AG04450 (cell line): ENCODE data around the gene EEF1AKMT4. TPM values are rescaled to one million over a fixed set of nuclear protein-coding genes. Genes with fewer than 3 reads are reported as not detected.
A peak's percentile ranks its signal among the peaks of the same experiment; 100 is the strongest.

Experiments used
- CTCF ChIA-PET: fragments of 300-600, 350-600 bp; formaldehyde crosslinking; extraction: SDS; loops from one replicate; lab custom pipeline; 2022; ENCODE audit warnings: antibody characterized with exemption, inconsistent platforms; lab: Charles Lee
- POLR2A ChIA-PET: fragments of 350-600 bp; formaldehyde crosslinking; extraction: SDS; loops from one replicate; lab custom pipeline; 2021; ENCODE audit warnings: antibody characterized with exemption, inconsistent platforms; lab: Yijun Ruan, JAX
- DNase-seq: peaks from one replicate; pipeline ENCODE4 v3.0.0-alpha.2; 2011; ENCODE audit warnings: low read depth, low spot score
- H3K27ac ChIP-seq: one replicate; pipeline ENCODE4 v1.5.1; 2012; ENCODE audit warnings: low read depth, low read length, control low read depth
- H3K27me3 ChIP-seq: one replicate; pipeline ENCODE4 v1.6.0; 2012; ENCODE audit warnings: low read length; ENCODE audit not compliant: control insufficient read depth, insufficient read depth
- H3K4me3 ChIP-seq: 2 replicates; pipeline ENCODE4 v1.5.1; 2011; ENCODE audit warnings: mild to moderate bottlenecking, low read depth, low read length, control low read depth
- H3K9me3 ChIP-seq: 2 replicates; pipeline ENCODE4 v1.5.1; 2012; ENCODE audit warnings: low read length; ENCODE audit not compliant: control insufficient read depth, insufficient read depth
- polyA plus RNA-seq: library from polyadenylated mRNA; depleted of rRNA; stranded (reverse); fragments of >200 nt; gene quantifications from 2 replicates; pipeline ENCODE4 v1.2.3, GENCODE V29; 2011
- TF ChIP-seq, protein P1 (sequence below): IDR thresholded peaks from 2 replicates; pipeline ENCODE4 v1.5.1; 2011; ENCODE audit warnings: low read depth, low read length, control low read depth, inconsistent platforms

The EEF1AKMT4 gene
- polyA plus RNA-seq, 1 experiment, result 3.2 TPM

DNA sequence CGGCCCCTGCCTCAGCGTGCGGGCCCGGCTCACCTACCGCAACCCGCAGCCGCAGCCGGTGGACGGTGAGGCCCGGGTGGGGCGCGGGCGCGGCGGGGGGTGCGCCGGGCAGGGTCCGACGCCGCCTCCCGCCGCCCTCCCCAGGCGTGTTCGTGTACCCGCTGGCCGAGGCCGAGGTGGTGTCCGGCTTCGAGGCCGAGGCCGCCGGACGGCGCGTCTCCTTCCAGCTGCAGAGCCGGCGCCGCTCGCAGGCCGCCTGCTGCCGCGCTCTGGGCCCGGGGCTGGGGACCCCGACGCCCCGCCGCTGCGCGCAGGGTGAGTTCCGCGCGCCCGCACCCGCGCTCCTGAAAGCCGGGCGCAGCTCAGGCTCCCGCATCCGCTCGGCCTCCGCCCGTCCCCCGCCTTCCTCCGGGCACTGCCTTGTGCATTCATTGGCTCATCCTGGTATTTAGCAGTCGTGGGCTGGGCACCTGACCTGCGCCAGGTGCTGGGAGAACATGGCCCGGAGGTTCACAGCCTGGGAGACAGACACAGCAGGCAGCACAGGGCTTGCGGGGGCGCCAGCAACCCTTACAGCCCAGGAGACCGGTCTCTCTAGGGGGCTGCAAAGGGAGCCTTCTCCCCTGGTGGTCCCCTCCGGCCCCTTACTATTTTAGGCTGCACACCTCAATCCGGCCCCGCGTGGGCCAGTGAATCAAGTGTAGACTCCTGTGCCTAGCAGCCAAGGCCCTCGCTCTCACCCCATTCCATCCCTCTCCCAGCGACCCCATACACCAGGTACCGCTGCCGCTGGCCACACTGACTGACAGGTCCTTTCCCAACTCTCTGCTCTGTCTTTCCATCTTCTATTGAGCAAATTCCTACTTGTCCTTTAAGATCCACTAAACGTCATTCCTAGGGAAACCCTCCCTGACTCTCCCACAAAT lies 18.6 kb upstream of the EEF1AKMT4 start:
- TF ChIP-seq, protein P1, sequence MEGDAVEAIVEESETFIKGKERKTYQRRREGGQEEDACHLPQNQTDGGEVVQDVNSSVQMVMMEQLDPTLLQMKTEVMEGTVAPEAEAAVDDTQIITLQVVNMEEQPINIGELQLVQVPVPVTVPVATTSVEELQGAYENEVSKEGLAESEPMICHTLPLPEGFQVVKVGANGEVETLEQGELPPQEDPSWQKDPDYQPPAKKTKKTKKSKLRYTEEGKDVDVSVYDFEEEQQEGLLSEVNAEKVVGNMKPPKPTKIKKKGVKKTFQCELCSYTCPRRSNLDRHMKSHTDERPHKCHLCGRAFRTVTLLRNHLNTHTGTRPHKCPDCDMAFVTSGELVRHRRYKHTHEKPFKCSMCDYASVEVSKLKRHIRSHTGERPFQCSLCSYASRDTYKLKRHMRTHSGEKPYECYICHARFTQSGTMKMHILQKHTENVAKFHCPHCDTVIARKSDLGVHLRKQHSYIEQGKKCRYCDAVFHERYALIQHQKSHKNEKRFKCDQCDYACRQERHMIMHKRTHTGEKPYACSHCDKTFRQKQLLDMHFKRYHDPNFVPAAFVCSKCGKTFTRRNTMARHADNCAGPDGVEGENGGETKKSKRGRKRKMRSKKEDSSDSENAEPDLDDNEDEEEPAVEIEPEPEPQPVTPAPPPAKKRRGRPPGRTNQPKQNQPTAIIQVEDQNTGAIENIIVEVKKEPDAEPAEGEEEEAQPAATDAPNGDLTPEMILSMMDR, result no peak
- DNase-seq, result no peak
- Histone ChIP-seq H3K27me3 (peaks cover 52% of the 10 kb centered on the region), H3K4me3 (no peak overlapping the region), H3K9me3 (no peaks in the 10 kb centered on the region; the same call in 1 of the 2 replicates), H3K27ac (no peak overlapping the region)
- ChIA-PET POLR2A (no interaction called here), CTCF (interaction anchor here (1.8 kb wide), 1 partner anchor 19 kb away, joined by 4 read pairs; the partner anchor contains the start of gene EEF1AKMT4)

DNA sequence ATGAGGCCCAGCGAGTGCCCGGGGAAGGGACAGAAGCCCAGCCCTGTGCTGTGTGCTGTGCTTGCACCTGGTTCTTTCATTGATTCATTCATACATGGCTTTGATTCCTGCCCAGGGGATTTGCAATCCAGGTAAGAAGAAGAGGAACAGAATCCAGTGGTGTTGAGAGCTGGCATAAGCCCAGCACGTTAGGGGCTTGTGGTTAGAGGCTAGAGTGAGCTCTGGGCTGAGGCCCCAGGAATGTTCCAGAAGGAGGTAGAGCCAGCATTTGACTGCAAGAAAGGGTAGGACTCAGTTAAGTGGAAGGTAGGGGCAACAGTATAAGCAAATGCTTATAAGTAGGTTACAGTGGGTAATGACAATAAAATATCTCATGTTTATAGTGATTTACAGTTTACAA lies 17.8 kb upstream of the EEF1AKMT4 start:
- Histone ChIP-seq H3K27me3 (peaks cover 55% of the 10 kb centered on the region), H3K9me3 (no peaks in the 10 kb centered on the region; the same call in 1 of the 2 replicates), H3K4me3 (no peak overlapping the region), H3K27ac (no peak overlapping the region)
- TF ChIP-seq, protein P1, result no peak
- CTCF ChIA-PET, result interaction anchor here (1.8 kb wide), 1 partner anchor 18 kb away, joined by 4 read pairs; the partner anchor contains the start of gene EEF1AKMT4
- no peak for DNase-seq
- POLR2A ChIA-PET, result no interaction called here

DNA sequence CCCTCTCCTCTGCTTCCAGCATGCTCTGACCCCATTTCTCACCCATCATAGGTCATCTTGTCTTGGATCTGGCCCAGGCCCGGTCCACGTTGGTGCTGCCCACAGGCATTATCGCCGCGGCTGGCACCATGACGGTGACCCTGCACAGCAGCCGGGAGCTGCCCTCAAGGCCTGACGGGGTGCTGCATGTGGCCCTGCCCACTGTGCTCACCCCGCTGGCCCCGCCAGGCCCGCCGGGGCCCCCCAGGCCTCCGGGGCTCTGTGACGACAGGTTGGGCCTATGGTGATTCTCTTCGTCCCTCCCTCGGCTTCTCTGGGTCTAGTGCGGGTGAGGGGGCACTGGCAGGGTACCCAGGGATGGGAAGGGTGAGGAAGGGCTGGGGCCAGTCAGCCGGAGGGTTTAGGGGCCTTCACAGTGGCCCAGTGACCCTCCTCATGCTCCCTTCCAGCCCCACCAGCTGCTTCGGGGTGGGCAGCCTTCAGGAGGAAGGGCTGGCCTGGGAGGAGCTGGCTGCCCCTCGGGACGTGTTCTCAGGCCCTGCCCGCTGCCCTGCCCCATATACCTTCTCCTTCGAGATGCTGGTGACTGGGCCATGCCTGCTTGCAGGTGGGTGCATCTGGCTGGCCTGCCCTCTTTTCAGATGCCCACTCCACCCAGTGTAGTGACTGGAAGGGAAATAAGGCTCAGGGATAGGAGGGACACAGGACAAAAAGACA lies 16.2 kb upstream of the EEF1AKMT4 start:
- DNase-seq, result no peak
- Histone ChIP-seq H3K9me3 (no peaks in the 10 kb centered on the region; the same call in 1 of the 2 replicates), H3K27ac (no peak overlapping the region), H3K4me3 (no peak overlapping the region), H3K27me3 (peaks cover 50% of the 10 kb centered on the region)
- CTCF ChIA-PET, result no interaction called here
- POLR2A ChIA-PET, result interaction anchor here (0.6 kb wide), 1 partner anchor 15 kb away, joined by 3 read pairs; no protein-coding TSS in a partner anchor
- TF ChIP-seq, protein P1, result no peak

DNA sequence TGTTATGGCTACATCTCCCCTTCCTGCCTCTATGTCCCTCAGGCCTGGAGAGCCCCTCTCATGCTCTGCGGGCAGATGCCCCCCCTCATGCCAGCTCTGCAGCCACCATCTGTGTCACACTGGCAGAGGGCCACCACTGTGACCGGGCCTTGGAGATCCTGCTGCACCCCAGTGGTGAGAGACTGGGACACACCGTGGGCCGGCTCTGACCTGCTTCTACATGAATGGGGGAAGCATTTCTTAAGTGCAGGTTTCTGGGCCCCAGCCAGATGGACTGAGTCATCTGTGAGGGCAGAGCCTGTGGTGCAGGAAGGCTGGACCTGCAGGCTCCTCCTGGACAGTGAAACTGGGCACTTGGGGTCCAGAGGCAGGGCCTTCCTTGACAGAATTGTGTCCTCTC lies 15.2 kb upstream of the EEF1AKMT4 start:
- H3K27me3 ChIP-seq, result peaks cover 47% of the 10 kb centered on the region
- no peak overlapping the region for H3K27ac ChIP-seq
- peaks cover 2% of the 10 kb centered on the region; the same call in 1 of the 2 replicates for H3K9me3 ChIP-seq
- ChIA-PET POLR2A (no interaction called here), CTCF (no interaction called here)
- peak; percentile 38 for DNase-seq
- TF ChIP-seq, protein P1, result no peak
- no peak overlapping the region for H3K4me3 ChIP-seq
